ENCODE measurements around the gene CEP85L.

CEP85L gene

DNA sequence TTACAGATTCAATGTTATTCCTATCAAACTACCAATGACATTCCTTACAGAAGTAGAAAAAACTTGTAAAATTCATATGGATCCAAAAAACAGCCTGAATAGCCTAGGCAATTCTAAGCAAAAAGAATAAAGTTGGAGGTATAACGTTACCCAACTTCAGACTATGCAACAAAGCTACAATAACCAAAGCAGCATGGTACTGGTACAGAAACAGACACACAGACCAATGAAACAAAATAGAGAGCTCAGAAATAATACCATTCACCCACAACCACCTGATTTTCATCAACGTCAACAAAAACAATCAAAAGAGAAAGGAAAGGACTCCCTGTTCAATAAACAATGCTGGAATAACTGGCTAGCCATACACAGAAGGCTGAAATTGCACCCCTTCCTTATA, 120.4 kb downstream of the CEP85L start:
- TF ChIP-seq, protein P1, sequence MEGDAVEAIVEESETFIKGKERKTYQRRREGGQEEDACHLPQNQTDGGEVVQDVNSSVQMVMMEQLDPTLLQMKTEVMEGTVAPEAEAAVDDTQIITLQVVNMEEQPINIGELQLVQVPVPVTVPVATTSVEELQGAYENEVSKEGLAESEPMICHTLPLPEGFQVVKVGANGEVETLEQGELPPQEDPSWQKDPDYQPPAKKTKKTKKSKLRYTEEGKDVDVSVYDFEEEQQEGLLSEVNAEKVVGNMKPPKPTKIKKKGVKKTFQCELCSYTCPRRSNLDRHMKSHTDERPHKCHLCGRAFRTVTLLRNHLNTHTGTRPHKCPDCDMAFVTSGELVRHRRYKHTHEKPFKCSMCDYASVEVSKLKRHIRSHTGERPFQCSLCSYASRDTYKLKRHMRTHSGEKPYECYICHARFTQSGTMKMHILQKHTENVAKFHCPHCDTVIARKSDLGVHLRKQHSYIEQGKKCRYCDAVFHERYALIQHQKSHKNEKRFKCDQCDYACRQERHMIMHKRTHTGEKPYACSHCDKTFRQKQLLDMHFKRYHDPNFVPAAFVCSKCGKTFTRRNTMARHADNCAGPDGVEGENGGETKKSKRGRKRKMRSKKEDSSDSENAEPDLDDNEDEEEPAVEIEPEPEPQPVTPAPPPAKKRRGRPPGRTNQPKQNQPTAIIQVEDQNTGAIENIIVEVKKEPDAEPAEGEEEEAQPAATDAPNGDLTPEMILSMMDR (IDR thresholded peaks at IDR 0.05): no peak
- Mint-ChIP-seq H3K4me3 (no peak overlapping the region), H3K27me3 (ENCODE audit: low read depth, poor library complexity) (no peaks in the 10 kb centered on the region), H3K4me1 (no peaks in the 10 kb centered on the region), H3K9me3 (peaks cover 22% of the 10 kb centered on the region), H3K36me3 (ENCODE audit: low read depth) (peaks cover 20% of the 10 kb centered on the region), H3K27ac (no peak overlapping the region)
- DNase-seq: no peak

DNA sequence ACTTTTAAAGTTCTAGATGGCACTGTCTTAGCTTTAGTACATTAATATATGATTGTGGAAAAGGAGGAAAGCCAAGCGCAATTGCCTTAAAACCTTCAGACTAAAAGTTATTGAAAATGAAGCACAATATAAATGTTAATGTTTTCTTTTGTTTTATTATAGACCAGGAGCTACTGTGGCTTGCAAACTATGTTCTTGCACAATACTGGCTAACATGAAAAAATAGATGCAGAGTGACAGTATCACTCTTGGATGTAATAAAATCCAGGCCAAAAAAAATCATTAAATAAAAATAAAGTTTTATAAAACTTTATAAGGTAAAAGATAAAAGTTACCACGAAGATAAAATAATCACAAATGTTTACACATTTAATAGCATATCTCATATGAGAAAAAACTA, 121.6 kb downstream of the CEP85L start:
- TF ChIP-seq, protein P1 (IDR thresholded peaks at IDR 0.05): no peak
- Mint-ChIP-seq H3K36me3 (ENCODE audit: low read depth) (peaks cover 24% of the 10 kb centered on the region), H3K27ac (no peak overlapping the region), H3K9me3 (peaks cover 22% of the 10 kb centered on the region), H3K27me3 (ENCODE audit: low read depth, poor library complexity) (no peaks in the 10 kb centered on the region), H3K4me1 (no peaks in the 10 kb centered on the region), H3K4me3 (no peak overlapping the region)
- no peak for DNase-seq

DNA sequence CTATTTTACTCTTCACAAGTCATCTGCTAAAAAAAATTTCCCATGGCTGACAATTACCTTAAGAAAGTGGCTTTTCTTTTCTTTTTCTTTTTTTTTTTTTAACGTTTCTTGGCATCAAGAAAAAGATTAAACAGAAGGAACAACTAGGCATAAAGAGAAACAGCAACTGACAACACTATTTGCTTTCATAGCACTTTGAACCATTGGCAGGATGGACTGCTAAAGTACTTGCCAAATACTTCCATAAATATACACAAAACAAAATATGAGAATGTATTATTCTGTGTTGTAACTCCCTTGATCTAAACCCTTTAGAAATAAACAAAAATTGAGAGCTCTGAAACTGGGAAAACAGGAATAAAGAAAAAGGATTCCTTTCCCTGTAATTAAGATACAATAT, 123.3 kb downstream of the CEP85L start:
- Mint-ChIP-seq H3K9me3 (peaks cover 22% of the 10 kb centered on the region), H3K27ac (no peak overlapping the region), H3K36me3 (ENCODE audit: low read depth) (peaks cover 38% of the 10 kb centered on the region), H3K4me3 (no peak overlapping the region), H3K4me1 (no peaks in the 10 kb centered on the region), H3K27me3 (ENCODE audit: low read depth, poor library complexity) (no peaks in the 10 kb centered on the region)
- TF ChIP-seq, protein P1 (IDR thresholded peaks at IDR 0.05): no peak
- DNase-seq: no peak

DNA sequence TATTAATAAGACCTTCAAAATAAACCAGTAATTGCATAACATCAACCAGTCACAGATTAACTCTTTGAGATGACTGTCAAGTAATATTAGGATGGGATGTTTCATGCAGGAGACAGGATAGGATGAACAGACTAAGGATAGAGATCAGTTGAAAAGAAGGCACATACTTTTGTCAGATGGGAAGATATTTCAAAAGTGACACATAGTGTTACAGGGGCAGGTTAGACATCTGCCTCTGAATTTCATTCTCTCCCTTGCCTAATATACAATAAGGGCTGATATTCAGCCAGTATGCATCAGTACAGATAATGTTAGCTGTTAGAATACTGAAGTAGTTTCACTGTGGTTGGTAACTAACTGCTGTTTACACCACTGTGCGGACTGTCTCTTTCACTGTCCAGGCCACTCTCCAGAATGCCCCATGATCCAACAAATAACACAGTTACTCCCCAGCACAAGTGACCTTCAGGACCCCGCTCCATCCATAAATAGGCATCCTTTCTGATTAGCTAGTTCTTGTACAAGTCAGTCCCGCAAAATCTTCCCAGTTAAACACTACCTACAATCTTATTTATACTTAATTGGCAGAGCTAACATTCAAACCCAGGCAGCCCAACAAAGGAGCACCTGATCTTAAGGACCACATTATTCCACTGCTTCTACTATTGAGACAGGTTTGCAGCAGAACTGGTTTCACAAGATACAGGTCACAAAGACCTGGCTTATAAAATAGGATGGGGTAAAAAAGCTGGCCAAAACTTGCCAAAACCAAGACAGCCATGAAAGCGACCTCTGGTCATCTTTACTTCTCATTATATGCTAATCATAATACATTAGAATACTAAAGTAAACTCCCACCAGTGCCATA, 125.2 kb downstream of the CEP85L start:
- TF ChIP-seq, protein P1 (IDR thresholded peaks at IDR 0.05): no peak
- DNase-seq: no peak
- H3K36me3 Mint-ChIP-seq (ENCODE audit: low read depth): peaks cover 43% of the 10 kb centered on the region
- no peaks in the 10 kb centered on the region for H3K4me1 Mint-ChIP-seq
- H3K27ac Mint-ChIP-seq: no peak overlapping the region
- peaks cover 12% of the 10 kb centered on the region for H3K9me3 Mint-ChIP-seq
- no peak overlapping the region for H3K4me3 Mint-ChIP-seq
- no peaks in the 10 kb centered on the region for H3K27me3 Mint-ChIP-seq (ENCODE audit: low read depth, poor library complexity)

DNA sequence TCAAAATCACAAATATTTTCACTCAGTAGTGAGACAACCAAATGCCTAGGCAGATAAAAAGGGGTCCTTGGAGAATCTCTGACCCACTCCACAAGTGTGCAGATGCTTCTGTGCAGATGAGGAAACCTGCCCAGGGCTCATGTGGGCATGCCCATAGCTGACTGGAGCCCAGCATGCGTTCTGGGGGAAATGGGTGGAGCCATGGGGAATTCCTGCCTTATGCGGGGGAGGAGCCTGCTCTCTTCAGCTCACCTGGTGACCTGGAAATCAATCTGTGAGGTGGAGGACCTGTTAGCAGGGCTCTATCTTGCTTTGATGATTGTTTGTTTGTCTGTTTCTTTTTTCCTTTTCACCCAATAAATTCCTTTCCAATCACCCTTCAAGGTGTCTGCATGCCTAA, 126.7 kb downstream of the CEP85L start:
- Mint-ChIP-seq H3K9me3 (no peaks in the 10 kb centered on the region), H3K27me3 (ENCODE audit: low read depth, poor library complexity) (no peaks in the 10 kb centered on the region)

More for the DNA sequence above, 126.7 kb downstream of the CEP85L start:
- H3K27ac Mint-ChIP-seq: no peak overlapping the region
- H3K4me1 Mint-ChIP-seq: no peaks in the 10 kb centered on the region
- DNase-seq: no peak
- no peak overlapping the region for H3K4me3 Mint-ChIP-seq
- TF ChIP-seq, protein P1 (IDR thresholded peaks at IDR 0.05): no peak
- H3K36me3 Mint-ChIP-seq (ENCODE audit: low read depth): peaks cover 33% of the 10 kb centered on the region

All from nephron progenitor cell (in vitro differentiated cells).